GM12872 (cell line): ENCODE data around the gene MED13L.

Experiments used
- CTCF ChIP-seq: IDR thresholded peaks from 3 replicates; pipeline ENCODE4 v1.5.1; 2011; ENCODE audit warnings: low read depth, mild to moderate bottlenecking, low read length, moderate library complexity; ENCODE audit not compliant: insufficient read depth

MED13L gene

GRCh38 chr12:116302166-116303058 is 24.9 kb upstream of the MED13L start:
- TF ChIP-seq CTCF: no peak

- TF ChIP-seq CTCF: no peak
Observed at GRCh38 chr12:116301621-116302020, 24.1 kb upstream of the MED13L start.

- no peak for TF ChIP-seq CTCF
Observed at GRCh38 chr12:116299665-116300328, 22.3 kb upstream of the MED13L start.

- TF ChIP-seq CTCF: no peak
Observed at GRCh38 chr12:116299064-116299463, 21.6 kb upstream of the MED13L start.

GRCh38 chr12:116298578-116298977 is 21.1 kb upstream of the MED13L start:
- TF ChIP-seq CTCF: no peak

- TF ChIP-seq CTCF: no peak
Observed at GRCh38 chr12:116297224-116297834, 19.8 kb upstream of the MED13L start.
